Psoas muscle (tissue), 8 donors: Measurements from ENCODE around the gene TMEM182. TPM values are rescaled to one million over a fixed set of nuclear protein-coding genes. Genes with fewer than 3 reads are reported as not detected.

ENCODE experiments used
- ATAC-seq, 4 donors: fragments of 200-7000 bp; cut with Tn5 transposase; one replicate each; pipeline ENCODE4 v1.9.1; 2020; ENCODE audit warnings: moderate library complexity in 3 of 4, mild to moderate bottlenecking in 2 of 4
- DNase-seq, 2 donors: peaks; one replicate each; pipeline ENCODE4 v3.0.0-alpha.2; 2020
- H3K27ac ChIP-seq: fragments of 200-600 bp; one replicate; pipeline ENCODE4 v1.8.0; 2022
- H3K27me3 ChIP-seq, 3 donors: fragments of 200-600 bp in 1 of 3; one replicate each; pipeline versions ENCODE4 v1.6.1 to v1.8.0; 2013 to 2022; ENCODE audit warnings: low read length in 2 of 3, mild to moderate bottlenecking in 2 of 3, moderate library complexity in 1 of 3; ENCODE audit not compliant: insufficient read depth in 3 of 3
- H3K36me3 ChIP-seq, 2 donors: fragments of 200-600 bp in 1 of 2; one replicate each; pipeline versions ENCODE4 v1.6.1 to v1.8.0; 2013 to 2022; ENCODE audit warnings: low read depth in 1 of 2, mild to moderate bottlenecking in 1 of 2, moderate library complexity in 1 of 2; ENCODE audit not compliant: insufficient read depth in 1 of 2
- H3K4me1 ChIP-seq: fragments of 200-600 bp; one replicate; pipeline ENCODE4 v1.8.0; 2022
- H3K4me3 ChIP-seq: fragments of 200-600 bp; one replicate; pipeline ENCODE4 v1.8.0; 2022; ENCODE audit warnings: mild to moderate bottlenecking
- H3K9me3 ChIP-seq: fragments of 200-600 bp; one replicate; pipeline ENCODE4 v1.8.0; 2022
- CTCF ChIP-seq: fragments of 200-600 bp; IDR thresholded peaks from one replicate; pipeline ENCODE4 v1.8.0; 2022; ENCODE audit warnings: antibody characterized with exemption
- WGBS, 3 donors: extraction: QIAGEN DNeasy Blood & Tissue Kit; methylation state at CpG; one replicate each; pipeline versions ENCODE4 v1.1.6 to v1.1.7; 2013; 5-methylcytosine and 5-hydroxymethylcytosine counted together
- intact Hi-C, 2 donors: fragments of 100-400 bp; cut with DNase I; formaldehyde crosslinking; loops; one replicate each; pipeline versions ENCODE4 v1.11.0 to v1.14.2; 2022
- polyA plus RNA-seq, 3 donors: library from polyadenylated mRNA; stranded (reverse); fragments of 200-250 nt; gene quantifications; one replicate each; pipeline ENCODE4 v1.2.3, GENCODE V29; 2013
- total RNA-seq, 4 donors: library from RNA; stranded (reverse); fragmentation: NEBNext Ultra II Directional in 2 of 4; extraction: Animal tissue kit (Norgen Biotek cat#: 25700) in 2 of 4; gene quantifications; one replicate each; pipeline versions ENCODE4 v1.2.1 to v1.2.4, GENCODE V29; 2021 to 2023
- donor health status: healthy with polysubstance abuse.
- donor health status: DM: no; HTN: no; CAD: no; lungs with moderate emphysema.
- donor health status: Bipolar disorder and iron deficiency.
- donor health status: healthy.
- donor health status: DM: yes; HTN: yes; CAD: no.
- donor health status: DM: no; HTN: no; CAD: no.
- donor health status: DM: no; HTN: no; CAD: no.
- donor health status: DM: yes; HTN: yes; CAD: no.

The TMEM182 gene
- total and polyA plus RNA-seq, 7 donors: 3.3 to 100 (median 25.8) TPM

- 0% methylated on average over 45 to 52 of the region's 52 CpGs for WGBS, 3 donors
- DNase-seq (peak; percentile 87 to 92), ATAC-seq (peak; percentile 92 to 96 (median 94))
- Histone ChIP-seq H3K9me3 (no peaks in the 10 kb centered on the region), H3K27me3 (no peaks in the 10 kb centered on the region), H3K27ac (peak overlapping the region; percentile 90), H3K4me1 (peaks cover 13% of the 10 kb centered on the region), H3K4me3 (peak overlapping the region; percentile 96), H3K36me3 (peaks cover 0 to 5% of the 10 kb centered on the region in 2 donors)
- intact Hi-C loops: no loop called here
- peak; percentile 8 for TF ChIP-seq CTCF
Observed at GRCh38 chr2:102736410-102737409, 25.1 kb upstream of the TMEM182 start.

- no peaks in the 10 kb centered on the region for H3K36me3 ChIP-seq
- H3K4me3 ChIP-seq: peak overlapping the region; percentile 96
- peaks cover 13% of the 10 kb centered on the region for H3K4me1 ChIP-seq
- no peak overlapping the region for H3K27ac ChIP-seq
- TF ChIP-seq CTCF: no peak
- no peaks in the 10 kb centered on the region for H3K27me3 ChIP-seq
- ATAC-seq (no peak), DNase-seq (no peak)
- WGBS, 3 donors: 35 to 42% (median 39%) methylated on average over 1 of the region's 1 CpG
- intact Hi-C loops: no loop called here
- no peaks in the 10 kb centered on the region for H3K9me3 ChIP-seq
Observed at GRCh38 chr2:102737431-102737830, 24.4 kb upstream of the TMEM182 start.

- TF ChIP-seq CTCF: no peak
- intact Hi-C loops: no loop called here
- Histone ChIP-seq H3K4me1 (no peaks in the 10 kb centered on the region), H3K27ac (no peak overlapping the region), H3K27me3 (no peaks in the 10 kb centered on the region), H3K36me3 (no peaks in the 10 kb centered on the region), H3K4me3 (no peak overlapping the region), H3K9me3 (peaks cover 5% of the 10 kb centered on the region)
- DNase-seq: no peak
- no peak for ATAC-seq
- 91 to 96% (median 91%) methylated on average over 3 of the region's 3 CpGs for WGBS, 3 donors
Observed at GRCh38 chr2:102743259-102743658, 18.6 kb upstream of the TMEM182 start.

- no peak overlapping the region for H3K27ac ChIP-seq
- TF ChIP-seq CTCF: no peak
- no peak for ATAC-seq
- intact Hi-C loops: no loop called here
- H3K27me3 ChIP-seq: no peaks in the 10 kb centered on the region
- H3K4me1 ChIP-seq: no peaks in the 10 kb centered on the region
- H3K9me3 ChIP-seq: peaks cover 5% of the 10 kb centered on the region
- DNase-seq: no peak
- H3K36me3 ChIP-seq: no peaks in the 10 kb centered on the region
- no peak overlapping the region for H3K4me3 ChIP-seq
- whole genome bisulfite sequencing, 3 donors: 89 to 93% (median 90%) methylated on average over 4 of the region's 4 CpGs
Observed at GRCh38 chr2:102748107-102748506, 13.7 kb upstream of the TMEM182 start.
